Activated CD4-positive, alpha-beta T cell treated with anti-CD3 and anti-CD28 coated beads for 48 hours (primary cell): ENCODE measurements around the gene AGRN.
"Not testable (repeated sequence)": the region's sequence is repeated elsewhere in the genome, so short reads cannot be mapped to it uniquely, and the experiment has no call there.

Experiments
- DNase-seq: peaks from one replicate; pipeline ENCODE4 v3.0.0-alpha.2; 2020

Gene AGRN

GRCh38 chr1:1083416-1084371 is 63.8 kb downstream of the AGRN start:
- peak; percentile 2 for DNase-seq

GRCh38 chr1:1084372-1085170 is 64.7 kb downstream of the AGRN start:
- no peak for DNase-seq

- no peak for DNase-seq
Observed at GRCh38 chr1:1085171-1085841, 65.4 kb downstream of the AGRN start.

- no peak for DNase-seq
Observed at GRCh38 chr1:1085911-1086841, 66.3 kb downstream of the AGRN start.

GRCh38 chr1:1086911-1087341 is 67.0 kb downstream of the AGRN start:
- DNase-seq = no peak

- no peak for DNase-seq
Observed at GRCh38 chr1:1087351-1088028, 67.6 kb downstream of the AGRN start.

- DNase-seq = no peak
Observed at GRCh38 chr1:1088029-1088800, 68.3 kb downstream of the AGRN start.

GRCh38 chr1:1088801-1089680 is 69.1 kb downstream of the AGRN start:
- no peak for DNase-seq

GRCh38 chr1:1089731-1090423 is 70.0 kb downstream of the AGRN start:
- no peak for DNase-seq

GRCh38 chr1:1090424-1091343 is 70.8 kb downstream of the AGRN start:
- no peak for DNase-seq

- DNase-seq = peak; percentile 39
Observed at GRCh38 chr1:1091344-1092148, 71.6 kb downstream of the AGRN start.

GRCh38 chr1:1092149-1092855 is 72.4 kb downstream of the AGRN start:
- DNase-seq = no peak

- no peak for DNase-seq
Observed at GRCh38 chr1:1092894-1093609, 73.1 kb downstream of the AGRN start.

- DNase-seq = no peak
Observed at GRCh38 chr1:1093610-1093943, 73.7 kb downstream of the AGRN start.

GRCh38 chr1:1094981-1095380 is 75.1 kb downstream of the AGRN start:
- DNase-seq = no peak

GRCh38 chr1:1096136-1096535 is 76.2 kb downstream of the AGRN start:
- DNase-seq = not testable (repeated sequence)
